HFFc6 (cell line): ENCODE data around the gene GZMM. TPM values are rescaled to one million over a fixed set of nuclear protein-coding genes. Genes with fewer than 3 reads are reported as not detected.

ENCODE experiments used
- DNase-seq: peaks from one replicate; pipeline ENCODE4 v3.0.0-alpha.2; 2018
- H3K27ac Mint-ChIP-seq: 2 replicates; pipeline ENCODE4 v1.8.0; 2020; ENCODE audit warnings: mild to moderate bottlenecking, mixed read lengths
- H3K27me3 Mint-ChIP-seq: 2 replicates; pipeline ENCODE4 v1.8.0; 2021; ENCODE audit warnings: mild to moderate bottlenecking, moderate library complexity, mixed read lengths; ENCODE audit not compliant: insufficient read depth
- H3K36me3 Mint-ChIP-seq: 2 replicates; pipeline ENCODE4 v1.8.0; 2021; ENCODE audit warnings: low read depth, mixed read lengths
- H3K4me1 Mint-ChIP-seq: 2 replicates; pipeline ENCODE4 v1.8.0; 2020; ENCODE audit warnings: low read depth, mixed read lengths
- H3K4me3 Mint-ChIP-seq: 2 replicates; pipeline ENCODE4 v1.8.0; 2020; ENCODE audit warnings: mild to moderate bottlenecking, moderate library complexity, mixed read lengths
- H3K9me3 Mint-ChIP-seq: 2 replicates; pipeline ENCODE4 v1.8.0; 2020; ENCODE audit warnings: mild to moderate bottlenecking, mixed read lengths
- total RNA-seq, 6 experiments: library from RNA; stranded (reverse); fragmentation: NEBNext Ultra II Directional; extraction: Animal tissue kit (Norgen Biotek cat#: 25700); gene quantifications; 2 replicates in 1 of 6; 3 replicates in 5 of 6; pipeline ENCODE4 v1.2.3, GENCODE V29; 2021
- TF ChIP-seq, protein P1 (sequence below): fragments of 200-600 bp; sonication (generic); IDR thresholded peaks from 2 replicates; pipeline ENCODE4 v1.5.0; 2021; ENCODE audit warnings: antibody characterized with exemption, mild to moderate bottlenecking

The GZMM gene
- total RNA-seq, 6 experiments from 2014 or later = 0.24 TPM; not detected in 5

DNA sequence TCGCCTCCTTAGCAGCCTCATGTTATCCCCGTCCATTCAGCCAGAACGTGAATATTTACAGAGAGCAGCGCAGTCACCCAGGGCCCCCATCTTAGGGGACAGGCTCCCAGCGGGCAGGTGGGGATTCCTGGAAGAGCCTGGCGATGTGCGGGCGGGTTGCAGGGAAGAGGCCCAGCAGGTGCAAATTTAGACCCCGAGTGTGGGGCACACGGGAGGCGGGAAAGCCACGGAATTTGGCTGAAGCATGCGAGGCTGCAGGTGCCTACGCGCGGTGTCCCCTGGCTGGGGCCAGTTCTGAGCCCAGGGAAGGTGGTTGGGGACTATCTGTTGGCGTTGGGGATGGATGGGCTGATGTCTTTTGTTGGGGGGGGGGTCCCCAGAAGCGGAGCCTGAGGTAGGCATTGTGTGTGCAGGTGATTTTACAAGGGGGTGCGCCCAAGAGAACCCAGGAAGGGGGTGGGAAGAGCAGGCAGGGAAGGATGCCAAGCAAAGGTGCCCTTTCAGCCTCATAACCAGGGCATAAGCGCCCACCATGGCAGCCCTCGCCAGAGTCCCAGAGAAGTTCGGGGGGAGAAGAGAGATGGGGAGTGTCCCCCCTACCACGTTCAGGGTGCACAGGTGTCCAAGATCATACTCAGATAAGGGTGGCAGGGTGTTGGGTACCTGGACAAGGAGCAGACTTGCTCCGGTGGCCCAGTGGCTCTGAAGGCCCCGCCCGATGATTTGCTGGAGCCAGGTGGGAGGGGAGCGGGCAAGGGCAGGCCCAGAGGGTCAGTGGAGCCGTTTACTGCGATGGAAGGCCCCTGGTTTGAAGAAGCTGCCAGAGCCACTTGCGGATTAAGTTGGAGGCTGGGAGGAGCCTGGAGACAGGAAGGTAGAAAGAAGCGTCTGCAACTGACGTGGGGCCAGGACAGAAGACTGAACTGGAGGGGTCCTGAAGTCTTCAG lies 35.4 kb upstream of the GZMM start:
- DNase-seq = no peak
- H3K9me3 Mint-ChIP-seq = no peaks in the 10 kb centered on the region

DNA sequence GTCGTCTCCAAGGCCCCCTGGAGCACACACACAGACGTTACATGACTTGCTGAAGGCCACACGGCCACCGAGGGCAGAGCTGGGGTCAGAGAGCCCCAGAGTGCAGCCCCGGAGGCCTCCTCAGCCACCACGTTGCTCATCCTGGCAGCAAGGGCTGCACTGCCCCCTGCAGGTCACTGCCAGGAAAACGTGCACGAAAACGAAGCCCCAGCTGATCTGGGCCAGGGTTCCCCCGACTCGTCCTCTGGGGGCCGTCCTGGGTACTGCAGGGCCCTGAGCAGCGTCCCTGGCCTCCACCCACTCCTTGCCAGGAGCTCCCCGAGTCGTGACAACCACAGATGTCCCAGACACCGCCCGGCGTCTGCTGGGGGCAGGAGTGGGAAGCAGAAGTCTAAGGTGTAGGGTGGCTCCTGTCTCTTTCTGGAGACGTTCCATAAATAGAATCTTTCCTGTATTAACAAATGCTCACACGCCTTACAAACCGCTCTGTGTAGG lies 33.2 kb upstream of the GZMM start:
- H3K9me3 Mint-ChIP-seq = no peaks in the 10 kb centered on the region
- peaks cover 1% of the 10 kb centered on the region for H3K27me3 Mint-ChIP-seq
- H3K27ac Mint-ChIP-seq = peak overlapping the region; percentile 68
- peaks cover 23% of the 10 kb centered on the region for H3K4me1 Mint-ChIP-seq
- peaks cover 11% of the 10 kb centered on the region for H3K36me3 Mint-ChIP-seq
- TF ChIP-seq, protein P1, sequence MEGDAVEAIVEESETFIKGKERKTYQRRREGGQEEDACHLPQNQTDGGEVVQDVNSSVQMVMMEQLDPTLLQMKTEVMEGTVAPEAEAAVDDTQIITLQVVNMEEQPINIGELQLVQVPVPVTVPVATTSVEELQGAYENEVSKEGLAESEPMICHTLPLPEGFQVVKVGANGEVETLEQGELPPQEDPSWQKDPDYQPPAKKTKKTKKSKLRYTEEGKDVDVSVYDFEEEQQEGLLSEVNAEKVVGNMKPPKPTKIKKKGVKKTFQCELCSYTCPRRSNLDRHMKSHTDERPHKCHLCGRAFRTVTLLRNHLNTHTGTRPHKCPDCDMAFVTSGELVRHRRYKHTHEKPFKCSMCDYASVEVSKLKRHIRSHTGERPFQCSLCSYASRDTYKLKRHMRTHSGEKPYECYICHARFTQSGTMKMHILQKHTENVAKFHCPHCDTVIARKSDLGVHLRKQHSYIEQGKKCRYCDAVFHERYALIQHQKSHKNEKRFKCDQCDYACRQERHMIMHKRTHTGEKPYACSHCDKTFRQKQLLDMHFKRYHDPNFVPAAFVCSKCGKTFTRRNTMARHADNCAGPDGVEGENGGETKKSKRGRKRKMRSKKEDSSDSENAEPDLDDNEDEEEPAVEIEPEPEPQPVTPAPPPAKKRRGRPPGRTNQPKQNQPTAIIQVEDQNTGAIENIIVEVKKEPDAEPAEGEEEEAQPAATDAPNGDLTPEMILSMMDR = peak; percentile 99
- DNase-seq = peak; percentile 82
- no peak overlapping the region for H3K4me3 Mint-ChIP-seq

More for the DNA sequence above, 35.4 kb upstream of the GZMM start:
- Mint-ChIP-seq H3K4me1 (peaks cover 26% of the 10 kb centered on the region), H3K27me3 (peaks cover 1% of the 10 kb centered on the region), H3K4me3 (peak overlapping the region; percentile 93), H3K36me3 (peaks cover 2% of the 10 kb centered on the region; the same call in 1 of the 2 replicates), H3K27ac (peak overlapping the region; percentile 50)
- TF ChIP-seq, protein P1 = no peak

- H3K36me3 Mint-ChIP-seq = peaks cover 11% of the 10 kb centered on the region
- H3K4me1 Mint-ChIP-seq = peaks cover 22% of the 10 kb centered on the region
- no peaks in the 10 kb centered on the region for H3K9me3 Mint-ChIP-seq
- peaks cover 1% of the 10 kb centered on the region for H3K27me3 Mint-ChIP-seq
- TF ChIP-seq, protein P1 = no peak
- H3K27ac Mint-ChIP-seq = no peak overlapping the region
- no peak overlapping the region for H3K4me3 Mint-ChIP-seq
- DNase-seq = no peak
Observed at GRCh38 chr19:511101-511851, 32.6 kb upstream of the GZMM start.

- TF ChIP-seq, protein P1 = no peak
- H3K27ac Mint-ChIP-seq = no peak overlapping the region
- peaks cover 1% of the 10 kb centered on the region for H3K27me3 Mint-ChIP-seq
- peaks cover 28% of the 10 kb centered on the region for H3K4me1 Mint-ChIP-seq
- no peaks in the 10 kb centered on the region for H3K9me3 Mint-ChIP-seq
- H3K36me3 Mint-ChIP-seq = peaks cover 11% of the 10 kb centered on the region
- no peak overlapping the region for H3K4me3 Mint-ChIP-seq
- no peak for DNase-seq
Observed at GRCh38 chr19:512547-513365, 31.1 kb upstream of the GZMM start.
